ENCODE results near the gene RPL12.

Gene RPL12

DNA sequence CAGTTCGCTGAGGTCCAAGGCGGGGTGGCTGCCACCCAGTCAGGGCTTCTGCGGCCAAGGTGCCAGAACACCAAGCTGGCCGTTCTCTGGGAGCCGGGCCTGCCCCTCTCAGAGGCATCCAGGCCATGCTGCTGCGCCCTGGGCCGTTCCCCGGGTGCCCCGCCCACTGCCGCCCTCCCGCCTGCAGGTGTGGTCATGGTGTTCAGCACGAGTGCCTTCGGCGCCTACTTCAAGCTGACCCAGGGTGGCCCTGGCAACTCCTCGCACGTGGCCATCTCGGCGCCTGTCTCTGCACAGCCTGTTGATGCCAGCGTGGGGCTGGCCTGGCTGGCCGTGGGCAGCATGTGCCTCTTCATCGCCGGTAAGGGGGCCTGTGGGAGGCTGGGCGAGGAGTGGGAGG, 46.6 kb downstream of the RPL12 start:
- no peak for DNase-seq (ENCODE audit: low read depth)

DNA sequence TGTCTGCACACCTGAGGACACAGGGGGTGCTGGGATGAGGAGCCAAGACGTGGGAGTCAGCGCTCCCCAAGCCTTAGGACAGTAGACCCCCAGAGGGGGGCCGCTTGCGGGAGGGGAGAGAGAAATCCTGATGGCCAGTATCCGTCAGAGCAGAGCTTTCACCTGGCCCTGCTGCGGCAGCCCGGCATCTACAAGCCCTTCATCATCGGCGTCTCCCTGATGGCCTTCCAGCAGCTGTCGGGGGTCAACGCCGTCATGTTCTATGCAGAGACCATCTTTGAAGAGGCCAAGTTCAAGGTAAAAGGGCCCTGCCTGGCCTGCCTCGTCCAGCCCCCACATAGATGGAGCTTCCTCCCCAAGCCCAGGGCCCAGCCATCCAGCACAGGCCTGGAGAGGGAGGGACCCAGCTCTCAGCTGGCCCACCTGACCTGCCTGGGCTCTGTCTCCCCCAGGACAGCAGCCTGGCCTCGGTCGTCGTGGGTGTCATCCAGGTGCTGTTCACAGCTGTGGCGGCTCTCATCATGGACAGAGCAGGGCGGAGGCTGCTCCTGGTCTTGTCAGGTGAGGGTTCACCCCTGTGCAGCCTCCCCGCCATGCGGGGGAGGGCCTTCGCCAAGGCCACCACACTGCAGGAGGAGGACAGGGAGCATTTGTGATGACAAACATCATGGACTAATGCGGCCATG, 47.6 kb downstream of the RPL12 start:
- no peak for DNase-seq (ENCODE audit: low read depth)

DNA sequence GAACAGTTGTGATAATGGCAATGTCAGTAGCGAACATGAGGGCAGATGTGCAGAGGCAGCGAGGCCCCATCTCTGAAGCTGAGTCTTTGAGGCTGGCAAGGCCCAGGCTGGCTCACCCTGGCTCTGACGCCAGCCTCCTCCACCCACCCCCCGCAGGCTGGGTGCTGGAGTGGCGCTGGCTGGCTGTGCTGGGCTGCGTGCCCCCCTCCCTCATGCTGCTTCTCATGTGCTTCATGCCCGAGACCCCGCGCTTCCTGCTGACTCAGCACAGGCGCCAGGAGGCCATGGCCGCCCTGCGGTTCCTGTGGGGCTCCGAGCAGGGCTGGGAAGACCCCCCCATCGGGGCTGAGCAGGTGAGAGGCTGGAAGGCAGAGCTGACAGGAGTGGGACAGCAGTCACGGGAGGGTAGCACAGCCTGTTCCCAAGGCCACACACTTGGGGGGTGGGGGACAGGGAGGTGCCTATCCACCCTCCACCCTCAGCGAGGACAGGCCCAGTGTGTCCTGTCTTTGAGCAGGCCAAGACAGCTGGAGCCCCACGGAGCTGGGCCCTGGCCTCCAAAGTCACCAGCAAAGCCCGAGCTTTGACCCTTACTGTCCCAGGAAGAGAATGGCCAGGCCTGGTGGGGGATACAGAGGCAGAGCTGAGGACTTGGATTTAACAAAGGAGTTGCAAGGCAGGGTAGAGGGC, 48.7 kb downstream of the RPL12 start:
- DNase-seq (ENCODE audit: low read depth): no peak

DNA sequence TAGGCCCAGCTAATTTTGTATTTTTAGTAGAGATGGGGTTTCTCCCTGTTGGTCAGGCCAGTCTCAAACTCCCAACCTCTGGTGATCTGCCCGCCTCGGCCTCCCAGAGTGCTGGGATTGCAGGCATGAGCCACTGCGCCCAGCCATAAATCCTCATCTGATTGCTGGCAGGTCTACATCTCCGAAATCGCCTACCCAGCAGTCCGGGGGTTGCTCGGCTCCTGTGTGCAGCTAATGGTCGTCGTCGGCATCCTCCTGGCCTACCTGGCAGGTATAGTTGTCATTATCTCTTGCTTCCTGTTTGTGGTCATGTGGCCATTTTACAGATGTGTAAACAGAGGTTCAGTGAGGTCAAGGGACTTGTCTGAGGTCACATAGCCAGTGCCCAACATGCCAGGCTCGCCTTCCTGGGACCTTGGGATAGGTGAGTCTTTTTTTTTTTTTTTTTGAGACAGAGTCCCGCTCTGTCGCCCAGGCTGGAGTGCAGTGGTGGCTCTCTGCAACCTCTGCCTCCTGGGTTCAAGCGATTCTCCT, 51.4 kb downstream of the RPL12 start:
- DNase-seq (ENCODE audit: low read depth): no peak

DNA sequence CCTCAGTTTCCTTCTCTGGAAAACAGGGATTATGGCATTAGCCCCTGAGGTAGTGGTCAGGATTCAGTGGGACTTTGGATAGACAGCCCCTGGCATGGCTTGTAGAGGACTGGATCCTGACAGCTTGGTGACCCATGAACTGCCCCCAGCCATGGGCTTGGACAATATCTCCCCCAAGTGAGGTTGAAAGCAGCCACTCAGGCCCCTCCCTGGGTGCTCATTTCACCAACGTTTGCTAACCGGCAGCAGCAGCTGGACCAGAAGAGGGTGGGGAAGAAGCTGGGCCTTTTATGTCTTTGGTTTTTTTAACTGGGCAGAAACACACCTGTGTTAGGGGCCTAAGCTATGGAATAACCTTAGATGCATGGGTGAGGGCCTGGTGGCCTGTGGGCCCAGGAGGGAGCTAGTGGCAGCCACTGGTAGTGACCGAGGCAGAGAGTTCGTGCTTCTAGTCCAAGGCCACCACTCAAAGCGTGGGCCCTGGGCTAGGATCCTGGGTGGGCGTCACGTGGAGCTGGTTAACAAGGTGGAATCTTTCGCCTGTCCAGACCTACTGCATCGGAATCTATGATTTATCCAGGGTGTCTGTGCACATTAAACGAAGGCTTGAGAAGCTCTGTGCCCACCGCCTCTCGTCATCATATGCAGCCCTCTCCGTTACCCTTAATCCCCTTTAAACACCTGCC, 52.3 kb downstream of the RPL12 start:
- DNase-seq (ENCODE audit: low read depth): no peak

DNA sequence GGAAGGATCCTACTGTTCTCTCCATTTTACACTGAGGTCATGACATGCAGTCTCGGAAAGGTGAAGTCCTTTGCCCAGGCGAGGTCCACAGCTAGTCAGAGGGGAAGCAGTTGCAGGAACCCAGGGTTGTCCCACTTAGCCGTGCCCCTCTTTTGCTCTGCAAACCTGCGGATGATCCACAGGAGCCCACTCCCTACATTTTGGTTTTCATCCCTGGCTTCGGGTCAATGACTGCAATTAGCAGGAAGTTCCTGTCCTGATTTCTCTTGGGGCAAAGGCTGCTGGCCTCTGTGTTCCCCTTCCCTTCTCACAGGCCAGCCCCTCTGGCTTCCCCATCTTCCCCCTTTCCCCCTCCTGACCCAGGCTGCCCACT, 52.9 kb downstream of the RPL12 start:
- no peak for DNase-seq (ENCODE audit: low read depth)
